Mesendoderm (in vitro differentiated cells): ENCODE data around the gene CAVIN2.

Source experiments
- DNase-seq: peaks from one replicate; pipeline ENCODE4 v3.0.0; 2013
- H2AK5ac ChIP-seq: 2 replicates; pipeline ENCODE4 v1.6.1; 2013; ENCODE audit warnings: low read length, inconsistent platforms
- H2BK120ac ChIP-seq: 2 replicates; pipeline ENCODE4 v1.6.1; 2013; ENCODE audit warnings: low read depth, mild to moderate bottlenecking, low read length, moderate library complexity, mixed read lengths
- H2BK15ac ChIP-seq: replicated peaks from 2 replicates; pipeline ENCODE4 v1.6.1; 2013; ENCODE audit warnings: low read depth, mild to moderate bottlenecking, moderate library complexity
- H2BK5ac ChIP-seq: 2 replicates; pipeline ENCODE4 v1.6.1; 2013; ENCODE audit warnings: low read length, inconsistent platforms
- H3K18ac ChIP-seq: 2 replicates; pipeline ENCODE4 v1.6.1; 2013; ENCODE audit warnings: mild to moderate bottlenecking, low read length, mixed read lengths
- H3K23ac ChIP-seq: one replicate; pipeline ENCODE4 v1.6.1; 2013; ENCODE audit warnings: low read length
- H3K27ac ChIP-seq: 2 replicates; pipeline ENCODE4 v1.5.1; 2013; ENCODE audit warnings: low read depth, mild to moderate bottlenecking, inconsistent platforms, low read length, moderate library complexity
- H3K27me3 ChIP-seq: 2 replicates; pipeline ENCODE4 v1.6.1; 2013; ENCODE audit warnings: low read length, control low read depth, mild to moderate bottlenecking, inconsistent platforms; ENCODE audit not compliant: insufficient read depth, poor library complexity
- H3K36me3 ChIP-seq: 2 replicates; pipeline ENCODE4 v1.6.1; 2013; ENCODE audit warnings: low read length, inconsistent platforms; ENCODE audit not compliant: control insufficient read depth, insufficient read depth
- H3K4ac ChIP-seq: one replicate; pipeline ENCODE4 v1.6.1; 2013; ENCODE audit warnings: low read depth, mild to moderate bottlenecking, low read length, moderate library complexity
- H3K4me1 ChIP-seq: 2 replicates; pipeline ENCODE4 v1.6.1; 2013; ENCODE audit warnings: low read depth, low read length, inconsistent platforms; ENCODE audit not compliant: control insufficient read depth
- H3K4me2 ChIP-seq: 2 replicates; pipeline ENCODE4 v1.6.1; 2013; ENCODE audit warnings: low read length
- H3K4me3 ChIP-seq: 2 replicates; pipeline ENCODE4 v1.5.1; 2013; ENCODE audit warnings: mild to moderate bottlenecking, low read length
- H3K56ac ChIP-seq: one replicate; pipeline ENCODE4 v1.6.1; 2013; ENCODE audit warnings: low read length
- H3K79me1 ChIP-seq: 2 replicates; pipeline ENCODE4 v1.6.1; 2013; ENCODE audit warnings: low read length, inconsistent platforms
- H3K79me2 ChIP-seq: 2 replicates; pipeline ENCODE4 v1.6.1; 2013; ENCODE audit warnings: mild to moderate bottlenecking, low read length; ENCODE audit not compliant: control insufficient read depth, insufficient read depth
- H3K9ac ChIP-seq: 2 replicates; pipeline ENCODE4 v1.6.1; 2013; ENCODE audit warnings: low read length, inconsistent platforms
- H4K5ac ChIP-seq: one replicate; pipeline ENCODE4 v1.6.1; 2013; ENCODE audit warnings: low read length
- H4K8ac ChIP-seq: one replicate; pipeline ENCODE4 v1.6.1; 2013; ENCODE audit warnings: low read depth, mild to moderate bottlenecking, control low read depth, low read length, moderate library complexity
- WGBS: extraction: QIAGEN DNeasy Blood & Tissue Kit; methylation state at CpG from one replicate; pipeline ENCODE4 v1.1.7; 2013; ENCODE audit warnings: low lambda C conversion rate, missing lambda C conversion rate; ENCODE audit not compliant: insufficient coverage; ENCODE audit errors: extremely low coverage; 5-methylcytosine and 5-hydroxymethylcytosine counted together

CAVIN2 gene

GRCh38 chr2:191832668-191833067 is 14.2 kb downstream of the CAVIN2 start:
- no peak overlapping the region for H3K4ac ChIP-seq
- H4K5ac ChIP-seq: no peak overlapping the region
- no peak overlapping the region for H3K18ac ChIP-seq
- H3K56ac ChIP-seq: no peak overlapping the region
- H2AK5ac ChIP-seq: no peak overlapping the region
- no peak overlapping the region for H3K27ac ChIP-seq
- no peak overlapping the region for H2BK120ac ChIP-seq
- H3K4me3 ChIP-seq: no peak overlapping the region
- H4K8ac ChIP-seq: no peak overlapping the region
- DNase-seq: no peak
- no peak overlapping the region for H2BK15ac ChIP-seq
- H3K4me2 ChIP-seq: no peak overlapping the region
- no peak overlapping the region for H2BK5ac ChIP-seq
- H3K79me1 ChIP-seq: no peaks in the 10 kb centered on the region
- no peak overlapping the region for H3K23ac ChIP-seq
- no peaks in the 10 kb centered on the region for H3K36me3 ChIP-seq
- no peaks in the 10 kb centered on the region for H3K79me2 ChIP-seq
- H3K4me1 ChIP-seq: no peaks in the 10 kb centered on the region
- H3K9ac ChIP-seq: no peak overlapping the region
- H3K27me3 ChIP-seq: no peaks in the 10 kb centered on the region

GRCh38 chr2:191831410-191831994 is 15.4 kb downstream of the CAVIN2 start:
- Histone ChIP-seq H2BK5ac (no peak overlapping the region), H3K27ac (no peak overlapping the region), H3K36me3 (no peaks in the 10 kb centered on the region)

GRCh38 chr2:191824398-191824797 is 22.5 kb downstream of the CAVIN2 start:
- Histone ChIP-seq H3K4me3 (no peak overlapping the region), H4K5ac (no peak overlapping the region), H3K23ac (no peak overlapping the region), H3K36me3 (no peaks in the 10 kb centered on the region), H2BK120ac (no peak overlapping the region), H3K9ac (no peak overlapping the region), H2BK15ac (no peak overlapping the region), H2AK5ac (no peak overlapping the region), H2BK5ac (no peak overlapping the region), H3K18ac (no peak overlapping the region), H3K27ac (no peak overlapping the region), H3K4me1 (no peaks in the 10 kb centered on the region), H3K79me1 (no peaks in the 10 kb centered on the region), H3K79me2 (no peaks in the 10 kb centered on the region), H3K4ac (no peak overlapping the region), H3K27me3 (no peaks in the 10 kb centered on the region), H3K56ac (no peak overlapping the region), H3K4me2 (no peak overlapping the region), H4K8ac (no peak overlapping the region)
- no peak for DNase-seq
- WGBS: no CpG with 5 or more reads among the region's 2 CpGs

More at GRCh38 chr2:191831410-191831994, 15.4 kb downstream of the CAVIN2 start:
- Histone ChIP-seq H3K9ac (no peak overlapping the region), H3K4me3 (no peak overlapping the region), H3K4me2 (no peak overlapping the region), H3K79me2 (no peaks in the 10 kb centered on the region), H3K4ac (no peak overlapping the region), H3K56ac (no peak overlapping the region), H3K18ac (no peak overlapping the region), H2BK120ac (no peak overlapping the region), H3K23ac (no peak overlapping the region), H2AK5ac (no peak overlapping the region), H2BK15ac (no peak overlapping the region), H3K27me3 (no peaks in the 10 kb centered on the region), H3K4me1 (no peaks in the 10 kb centered on the region), H4K5ac (no peak overlapping the region), H4K8ac (no peak overlapping the region), H3K79me1 (no peaks in the 10 kb centered on the region)
- WGBS: no CpG with 5 or more reads among the region's 1 CpG
- DNase-seq: no peak

DNA sequence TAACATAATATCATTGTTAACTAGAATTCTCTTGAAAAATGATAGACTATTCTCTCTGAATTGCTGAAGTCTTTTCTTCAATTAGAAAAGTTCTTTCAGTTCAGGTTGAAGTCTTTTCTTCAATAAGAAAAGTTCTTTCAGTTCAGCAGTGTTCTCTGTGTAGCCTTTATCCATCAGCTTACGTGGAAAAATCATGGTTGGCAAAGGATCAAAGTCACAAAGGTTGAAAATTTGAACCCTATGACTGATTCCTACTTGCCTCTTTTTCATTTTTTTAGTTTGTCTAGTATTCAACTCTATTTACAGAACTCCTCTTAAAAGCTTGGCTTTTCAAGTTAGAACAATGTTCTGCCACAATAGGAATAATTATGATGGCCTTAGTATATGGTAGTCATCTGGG is 25.8 kb downstream of the CAVIN2 start:
- no peak overlapping the region for H2AK5ac ChIP-seq
- no peak overlapping the region for H3K18ac ChIP-seq
- no peak overlapping the region for H3K4me3 ChIP-seq
- no peak overlapping the region for H3K9ac ChIP-seq
- no peak overlapping the region for H2BK5ac ChIP-seq
- no peak overlapping the region for H3K23ac ChIP-seq
- no peak overlapping the region for H3K4ac ChIP-seq
- H3K4me1 ChIP-seq: no peaks in the 10 kb centered on the region
- DNase-seq: no peak
- H2BK120ac ChIP-seq: no peak overlapping the region
- no peaks in the 10 kb centered on the region for H3K36me3 ChIP-seq
- no peak overlapping the region for H4K8ac ChIP-seq
- no peaks in the 10 kb centered on the region for H3K27me3 ChIP-seq
- H3K4me2 ChIP-seq: no peak overlapping the region
- H3K79me1 ChIP-seq: no peaks in the 10 kb centered on the region
- no peak overlapping the region for H2BK15ac ChIP-seq
- WGBS: no CpG with 5 or more reads among the region's 1 CpG
- H3K56ac ChIP-seq: no peak overlapping the region
- H3K79me2 ChIP-seq: no peaks in the 10 kb centered on the region
- no peak overlapping the region for H3K27ac ChIP-seq
- H4K5ac ChIP-seq: no peak overlapping the region

DNA sequence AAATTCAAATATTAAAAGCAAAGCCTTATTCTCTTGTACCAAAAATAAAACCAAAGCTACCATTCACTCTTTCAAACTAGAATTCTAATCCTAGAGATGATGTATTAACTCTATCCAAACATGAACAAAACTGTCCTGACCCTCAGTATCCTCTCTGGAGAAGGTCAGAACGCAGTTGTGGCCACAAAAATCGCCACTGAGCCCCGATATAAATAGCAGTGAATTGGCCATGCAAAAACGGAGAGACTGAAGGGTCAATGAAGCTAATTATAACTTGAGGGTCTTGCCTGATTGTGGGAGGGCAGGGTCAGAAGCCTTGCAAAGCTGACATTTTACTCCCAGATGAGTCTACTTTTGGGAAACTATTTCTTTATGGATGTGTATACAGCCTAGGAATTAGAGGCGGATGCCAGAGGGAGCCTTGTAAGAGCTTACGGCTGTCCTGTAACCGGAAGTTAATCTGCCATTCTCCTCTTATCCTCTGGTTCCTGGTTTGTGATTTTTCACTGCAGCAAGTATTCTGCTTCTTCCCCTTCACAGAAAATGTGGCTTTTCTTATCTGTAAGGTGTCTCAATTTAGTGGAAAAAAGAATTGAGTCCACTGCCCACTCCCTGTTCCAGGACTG is 28.1 kb downstream of the CAVIN2 start:
- Histone ChIP-seq H2AK5ac (no peak overlapping the region), H3K36me3 (no peaks in the 10 kb centered on the region), H3K27me3 (no peaks in the 10 kb centered on the region), H2BK15ac (no peak overlapping the region), H3K56ac (no peak overlapping the region), H3K79me1 (no peaks in the 10 kb centered on the region), H2BK120ac (no peak overlapping the region), H3K18ac (no peak overlapping the region), H3K23ac (no peak overlapping the region), H3K4me2 (no peak overlapping the region), H3K27ac (no peak overlapping the region), H3K4me1 (no peaks in the 10 kb centered on the region), H3K4me3 (no peak overlapping the region), H3K79me2 (no peaks in the 10 kb centered on the region), H2BK5ac (no peak overlapping the region), H4K8ac (no peak overlapping the region), H3K4ac (no peak overlapping the region), H3K9ac (no peak overlapping the region), H4K5ac (no peak overlapping the region)
- no peak for DNase-seq
- no CpG with 5 or more reads among the region's 7 CpGs for WGBS

DNA sequence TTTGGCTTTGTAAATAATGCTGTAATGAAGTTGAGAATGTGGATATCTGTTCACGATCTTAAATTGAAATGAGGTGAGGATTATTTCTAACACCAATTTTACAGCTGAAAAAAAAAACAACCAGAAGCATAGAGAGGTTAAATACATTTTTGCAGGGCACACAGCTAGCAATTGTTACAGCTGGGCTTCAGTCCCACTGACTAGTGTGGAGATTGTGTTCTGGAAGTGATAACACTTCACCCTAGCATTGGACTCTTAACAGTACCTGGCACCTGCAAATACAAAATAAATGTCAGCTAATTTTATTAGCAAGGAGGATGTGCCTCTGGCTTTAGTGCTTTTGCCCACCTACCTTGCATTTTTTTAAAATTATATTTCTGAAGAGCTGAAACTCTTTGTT is 28.8 kb downstream of the CAVIN2 start:
- H3K9ac ChIP-seq: no peak overlapping the region
- H2AK5ac ChIP-seq: no peak overlapping the region
- no peak overlapping the region for H2BK120ac ChIP-seq
- H3K4me1 ChIP-seq: no peaks in the 10 kb centered on the region
- H3K79me1 ChIP-seq: no peaks in the 10 kb centered on the region
- no peak overlapping the region for H3K23ac ChIP-seq
- H4K8ac ChIP-seq: no peak overlapping the region
- no peak overlapping the region for H2BK15ac ChIP-seq
- no peaks in the 10 kb centered on the region for H3K36me3 ChIP-seq
- no peak overlapping the region for H3K18ac ChIP-seq
- no peak overlapping the region for H3K4me3 ChIP-seq
- H3K56ac ChIP-seq: no peak overlapping the region
- DNase-seq: no peak
- no peak overlapping the region for H2BK5ac ChIP-seq
- no peak overlapping the region for H3K27ac ChIP-seq
- no peaks in the 10 kb centered on the region for H3K79me2 ChIP-seq
- H4K5ac ChIP-seq: no peak overlapping the region
- no peak overlapping the region for H3K4ac ChIP-seq
- no peak overlapping the region for H3K4me2 ChIP-seq
- whole genome bisulfite sequencing: no CpG with 5 or more reads among the region's 1 CpG
- no peaks in the 10 kb centered on the region for H3K27me3 ChIP-seq
